NB4 (cell line): ENCODE measurements around the gene CTIF.

ENCODE experiments used
- CTCF ChIP-seq: IDR thresholded peaks from one replicate; pipeline ENCODE4 v1.5.1; 2012; ENCODE audit warnings: low read depth, low read length
- POLR2A ChIP-seq: IDR thresholded peaks from 2 replicates; pipeline ENCODE4 v1.6.1; 2011; ENCODE audit warnings: mild to moderate bottlenecking; ENCODE audit not compliant: insufficient read length; ENCODE audit errors: extremely low read depth

GRCh38 chr18:48608581-48608980 lies 69.8 kb downstream of the CTIF start:
- TF ChIP-seq CTCF (no peak), POLR2A (no peak)
